Bronchial epithelial cell (primary cell): ENCODE measurements around the gene REST. TPM values are rescaled to one million over a fixed set of nuclear protein-coding genes. Genes with fewer than 3 reads are reported as not detected.

Source experiments
- DNase-seq: peaks from one replicate; pipeline ENCODE4 v3.0.0-alpha.2; 2010; ENCODE audit warnings: low read depth
- FAIRE-seq: peaks from 2 replicates; lab custom pipeline; 2011; peaks lifted over from hg19 to GRCh38; lab: Jason Lieb, UNC
- H3K27me3 ChIP-seq: 2 replicates; pipeline ENCODE4 v1.5.1; 2011; ENCODE audit warnings: low read length; ENCODE audit not compliant: control insufficient read depth, insufficient read depth
- H3K36me3 ChIP-seq: 2 replicates; pipeline ENCODE4 v1.5.1; 2011; ENCODE audit warnings: low read length; ENCODE audit not compliant: control insufficient read depth, insufficient read depth
- H3K4me3 ChIP-seq: 2 replicates; pipeline ENCODE4 v1.5.1; 2011; ENCODE audit warnings: mild to moderate bottlenecking, low read depth, low read length, control low read depth
- CTCF ChIP-seq: IDR thresholded peaks from 2 replicates; pipeline ENCODE4 v1.5.1; 2011; ENCODE audit warnings: mild to moderate bottlenecking, moderate library complexity, low read length, control low read depth, inconsistent platforms; ENCODE audit not compliant: insufficient read depth, severe bottlenecking
- total RNA-seq: library from RNA; depleted of rRNA; stranded (reverse); fragments of >200 nt; gene quantifications from 2 replicates; pipeline ENCODE4 v1.2.1, GENCODE V29; 2014

REST gene
- total RNA-seq, 1 donor from 2014 or later, result 17.6 TPM

DNA sequence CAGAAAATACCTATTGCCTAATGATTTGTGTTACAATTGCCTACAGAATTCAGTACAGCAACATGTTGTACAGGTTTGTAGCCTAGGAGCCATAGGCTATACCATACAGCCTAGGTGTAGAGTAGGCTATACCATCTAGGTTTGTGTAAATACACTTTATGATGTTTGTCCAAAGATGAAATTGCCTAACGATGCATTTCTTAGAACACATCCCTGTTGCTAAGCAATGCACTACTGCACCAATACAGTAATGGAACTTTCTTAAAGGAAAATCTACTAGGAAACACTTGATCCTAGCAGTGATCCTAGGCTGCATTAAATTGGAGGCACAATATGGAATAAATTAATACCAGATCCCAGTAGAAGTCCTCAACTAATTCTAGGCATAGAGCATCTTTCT, 51.4 kb downstream of the REST start:
- TF ChIP-seq CTCF, result no peak
- Histone ChIP-seq H3K36me3 (no peaks in the 10 kb centered on the region), H3K4me3 (no peak overlapping the region), H3K27me3 (no peaks in the 10 kb centered on the region)
- no peak for DNase-seq
- FAIRE-seq, result no peak

GRCh38 chr4:56961107-56961500, 53.4 kb downstream of the REST start:
- DNase-seq, result no peak
- peaks cover 2% of the 10 kb centered on the region for H3K36me3 ChIP-seq
- no peak for TF ChIP-seq CTCF
- FAIRE-seq, result no peak
- no peak overlapping the region for H3K4me3 ChIP-seq
- no peaks in the 10 kb centered on the region for H3K27me3 ChIP-seq

GRCh38 chr4:56971383-56971782, 63.7 kb downstream of the REST start:
- no peak for TF ChIP-seq CTCF
- Histone ChIP-seq H3K4me3 (no peak overlapping the region), H3K27me3 (no peaks in the 10 kb centered on the region), H3K36me3 (peaks cover 15% of the 10 kb centered on the region)
- FAIRE-seq (no peak), DNase-seq (no peak)

GRCh38 chr4:56972389-56972788, 64.7 kb downstream of the REST start:
- TF ChIP-seq CTCF, result no peak
- Histone ChIP-seq H3K36me3 (peaks cover 13% of the 10 kb centered on the region), H3K27me3 (no peaks in the 10 kb centered on the region), H3K4me3 (no peak overlapping the region)
- DNase-seq (no peak), FAIRE-seq (no peak)

DNA sequence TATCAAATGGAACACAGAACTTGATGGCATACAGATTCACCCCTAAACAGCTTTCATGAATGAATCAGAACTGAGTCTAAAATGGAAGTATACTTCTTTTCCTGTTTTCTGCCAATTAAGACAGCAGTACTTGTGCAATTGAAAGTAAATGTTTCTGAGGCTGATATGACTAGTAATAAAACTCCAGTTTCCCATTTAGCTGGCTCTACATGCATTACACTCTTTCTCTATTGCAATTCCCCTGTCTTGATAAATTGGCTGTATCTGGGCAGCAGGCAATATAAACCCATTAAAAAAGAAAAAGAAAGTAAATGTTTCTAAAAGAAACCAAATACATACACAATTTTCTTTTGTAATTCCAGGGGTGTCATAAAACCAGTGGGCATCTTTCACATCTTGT, 65.1 kb downstream of the REST start:
- H3K27me3 ChIP-seq, result no peaks in the 10 kb centered on the region
- FAIRE-seq, result no peak
- TF ChIP-seq CTCF, result no peak
- H3K4me3 ChIP-seq, result no peak overlapping the region
- H3K36me3 ChIP-seq, result peaks cover 13% of the 10 kb centered on the region
- no peak for DNase-seq

- DNase-seq, result no peak
- TF ChIP-seq CTCF, result no peak
- FAIRE-seq, result no peak
- peaks cover 13% of the 10 kb centered on the region for H3K36me3 ChIP-seq
- H3K4me3 ChIP-seq, result no peak overlapping the region
- no peaks in the 10 kb centered on the region for H3K27me3 ChIP-seq
These were observed 65.6 kb downstream of the REST start for GRCh38 chr4:56973336-56973735.
